IMR-90 (cell line): Measurements from ENCODE around the gene SLC22A12. TPM values are rescaled to one million over a fixed set of nuclear protein-coding genes. Genes with fewer than 3 reads are reported as not detected.

ENCODE experiments used
- ATAC-seq: fragments of 200-7000 bp; cut with Tn5 transposase; 2 replicates; pipeline ENCODE4 v1.9.1; 2020; ENCODE audit warnings: low read depth, mild to moderate bottlenecking, moderate library complexity
- BruUV-seq: library from RNA; stranded (reverse); fragments of 400-500 nt; replicated peaks from 2 replicates; lab custom pipeline; 2021; lab: Mats Ljungman, UMichigan
- CTCF ChIA-PET: fragments of 300-600 bp; formaldehyde crosslinking; extraction: SDS; loops from one replicate; lab custom pipeline; 2021; ENCODE audit warnings: antibody characterized with exemption; lab: Yijun Ruan, JAX
- POLR2A ChIA-PET: fragments of 300-600 bp; sonication (Branson Sonifier 250); formaldehyde crosslinking; loops from one replicate; lab custom pipeline; 2022; ENCODE audit warnings: antibody characterized with exemption; ENCODE audit not compliant: unreplicated experiment; lab: Charles Lee
- DNase-seq: peaks from one replicate; pipeline ENCODE4 v3.0.0; 2013
- H2AFZ ChIP-seq: replicated peaks from 2 replicates; pipeline ENCODE3; 2013; ENCODE audit warnings: low read length, mild to moderate bottlenecking; ENCODE audit not compliant: poor library complexity
- H2AK5ac ChIP-seq: 2 replicates; pipeline ENCODE4 v1.6.1; 2013; ENCODE audit warnings: low read depth, low read length, inconsistent platforms
- H2AK9ac ChIP-seq: replicated peaks from 2 replicates; pipeline ENCODE3; 2013; ENCODE audit warnings: mild to moderate bottlenecking, low read depth, low read length, moderate library complexity; ENCODE audit not compliant: poor library complexity
- H2BK120ac ChIP-seq: 2 replicates; pipeline ENCODE4 v1.6.1; 2013; ENCODE audit warnings: low read depth, low read length, inconsistent platforms
- H2BK15ac ChIP-seq: 3 replicates; pipeline ENCODE4 v1.6.1; 2013; ENCODE audit warnings: low read depth, low read length, inconsistent platforms
- H2BK20ac ChIP-seq: 2 replicates; pipeline ENCODE4 v1.6.1; 2013; ENCODE audit warnings: low read depth, mild to moderate bottlenecking, inconsistent platforms, low read length, moderate library complexity
- H2BK5ac ChIP-seq: 2 replicates; pipeline ENCODE4 v1.6.1; 2013; ENCODE audit warnings: mild to moderate bottlenecking, low read depth, low read length, inconsistent platforms; ENCODE audit not compliant: poor library complexity, severe bottlenecking
- H3K14ac ChIP-seq: replicated peaks from 2 replicates; pipeline ENCODE4 v1.6.1; 2013; ENCODE audit warnings: low read depth, low read length, inconsistent platforms
- H3K18ac ChIP-seq: 2 replicates; pipeline ENCODE4 v1.6.1; 2013; ENCODE audit warnings: low read depth, low read length, control low read depth
- H3K23ac ChIP-seq: 2 replicates; pipeline ENCODE4 v1.6.1; 2013; ENCODE audit warnings: low read depth, low read length, inconsistent platforms
- H3K27ac ChIP-seq: 2 replicates; pipeline ENCODE4 v1.5.1; 2013; ENCODE audit warnings: mild to moderate bottlenecking, control low read depth, low read length; ENCODE audit not compliant: insufficient read depth
- H3K27me3 ChIP-seq: 2 replicates; pipeline ENCODE4 v1.6.1; 2013; ENCODE audit warnings: low read length; ENCODE audit not compliant: control insufficient read depth, insufficient read depth
- H3K36me3 ChIP-seq: 2 replicates; pipeline ENCODE4 v1.6.1; 2013; ENCODE audit warnings: low read length, mixed read lengths; ENCODE audit not compliant: control insufficient read depth, insufficient read depth
- H3K4ac ChIP-seq: 2 replicates; pipeline ENCODE4 v1.6.1; 2013; ENCODE audit warnings: low read depth, low read length, inconsistent platforms
- H3K4me1 ChIP-seq: 2 replicates; pipeline ENCODE4 v1.6.1; 2013; ENCODE audit warnings: low read length, mixed read lengths; ENCODE audit not compliant: control insufficient read depth, insufficient read depth
- H3K4me2 ChIP-seq: 2 replicates; pipeline ENCODE4 v1.6.1; 2013; ENCODE audit warnings: low read depth, mild to moderate bottlenecking, control low read depth, low read length, moderate library complexity
- H3K4me3 ChIP-seq: 2 replicates; pipeline ENCODE4 v1.5.1; 2013; ENCODE audit warnings: low read depth, mild to moderate bottlenecking, control low read depth, low read length, moderate library complexity; ENCODE audit not compliant: insufficient read depth
- H3K56ac ChIP-seq: 2 replicates; pipeline ENCODE4 v1.6.1; 2013; ENCODE audit warnings: low read length, inconsistent platforms; ENCODE audit not compliant: insufficient read depth; ENCODE audit errors: extremely low read depth
- H3K79me1 ChIP-seq, 2 experiments: 2 replicates each; pipeline ENCODE4 v1.6.1; 2013; ENCODE audit warnings: low read length in 2 of 2, inconsistent platforms in 1 of 2, low read depth in 1 of 2
- H3K9ac ChIP-seq: 2 replicates; pipeline ENCODE4 v1.6.1; 2013; ENCODE audit warnings: low read depth, low read length, control low read depth
- H3K9me1 ChIP-seq: 2 replicates; pipeline ENCODE4 v1.6.1; 2013; ENCODE audit warnings: low read length, inconsistent platforms; ENCODE audit not compliant: insufficient read depth
- H3K9me3 ChIP-seq: 2 replicates; pipeline ENCODE4 v1.6.1; 2013; ENCODE audit warnings: low read length; ENCODE audit not compliant: control insufficient read depth, insufficient read depth
- H4K20me1 ChIP-seq: 2 replicates; pipeline ENCODE4 v1.6.1; 2013; ENCODE audit warnings: low read length, inconsistent platforms; ENCODE audit not compliant: insufficient read depth
- H4K5ac ChIP-seq: 2 replicates; pipeline ENCODE4 v1.6.1; 2013; ENCODE audit warnings: mild to moderate bottlenecking, low read depth, low read length, control low read depth
- H4K8ac ChIP-seq, 2 experiments: 2 replicates each; pipeline ENCODE4 v1.6.1; 2013; ENCODE audit warnings: low read depth in 2 of 2, low read length in 2 of 2, control low read depth in 1 of 2, inconsistent platforms in 1 of 2
- H4K91ac ChIP-seq: 2 replicates; pipeline ENCODE4 v1.6.1; 2013; ENCODE audit warnings: low read depth, low read length, inconsistent platforms; ENCODE audit not compliant: insufficient read depth
- CEBPB ChIP-seq: IDR thresholded peaks from 2 replicates; pipeline ENCODE4 v1.6.1; 2012; ENCODE audit warnings: low read depth, low read length, improper control_type of control experiment
- CHD1 ChIP-seq: IDR thresholded peaks from 2 replicates; pipeline ENCODE4 v1.6.1; 2012; ENCODE audit warnings: low read depth, low read length, improper control_type of control experiment
- WGBS, 2 experiments: methylation state at CpG; one replicate each; pipeline versions ENCODE4 v1.1.5 to v1.1.7; 2013; ENCODE audit warnings: missing lambda C conversion rate in 2 of 2; ENCODE audit not compliant: insufficient read length in 1 of 2; ENCODE audit errors: extremely low coverage in 2 of 2; 5-methylcytosine and 5-hydroxymethylcytosine counted together
- dilution Hi-C: fragments of 300-500 bp; cut with HindIII; formaldehyde crosslinking; loops from one replicate; pipeline ENCODE4 v1.14.3; 2018; ENCODE audit warnings: low sequenced_read_pairs; ENCODE audit not compliant: unreplicated experiment
- in situ Hi-C: fragments of 300-500 bp; cut with MboI; formaldehyde crosslinking; loops from 3 replicates; pipeline ENCODE4 v1.14.3; 2019; ENCODE audit warnings: low sequenced_read_pairs, inconsistent platforms, mixed read lengths
- intact Hi-C: fragments of 100-400 bp; cut with micrococcal nuclease; formaldehyde crosslinking; loops from 2 replicates; pipeline ENCODE4 v1.10.0; 2022
- polyA plus RNA-seq, 3 experiments: library from polyadenylated mRNA; depleted of rRNA; stranded (reverse); fragments of >200 nt; gene quantifications; 2 replicates each; pipeline ENCODE4 v1.2.3, GENCODE V29; 2012; ENCODE audit warnings: low replicate concordance in 1 of 3
- total RNA-seq: library from RNA; depleted of rRNA; stranded (reverse); fragments of >200 nt; gene quantifications from 2 replicates; pipeline ENCODE4 v1.2.3, GENCODE V29; 2012
- TF ChIP-seq, protein P1 (sequence below): conservative IDR thresholded peaks from 2 replicates; pipeline ENCODE4 v1.5.1; 2012; ENCODE audit warnings: mild to moderate bottlenecking, low read depth, low read length, improper control_type of control experiment

Gene SLC22A12
- total and polyA plus RNA-seq, 2 of the 4 experiments (the other 2 are of a cell fraction): not detected

DNA sequence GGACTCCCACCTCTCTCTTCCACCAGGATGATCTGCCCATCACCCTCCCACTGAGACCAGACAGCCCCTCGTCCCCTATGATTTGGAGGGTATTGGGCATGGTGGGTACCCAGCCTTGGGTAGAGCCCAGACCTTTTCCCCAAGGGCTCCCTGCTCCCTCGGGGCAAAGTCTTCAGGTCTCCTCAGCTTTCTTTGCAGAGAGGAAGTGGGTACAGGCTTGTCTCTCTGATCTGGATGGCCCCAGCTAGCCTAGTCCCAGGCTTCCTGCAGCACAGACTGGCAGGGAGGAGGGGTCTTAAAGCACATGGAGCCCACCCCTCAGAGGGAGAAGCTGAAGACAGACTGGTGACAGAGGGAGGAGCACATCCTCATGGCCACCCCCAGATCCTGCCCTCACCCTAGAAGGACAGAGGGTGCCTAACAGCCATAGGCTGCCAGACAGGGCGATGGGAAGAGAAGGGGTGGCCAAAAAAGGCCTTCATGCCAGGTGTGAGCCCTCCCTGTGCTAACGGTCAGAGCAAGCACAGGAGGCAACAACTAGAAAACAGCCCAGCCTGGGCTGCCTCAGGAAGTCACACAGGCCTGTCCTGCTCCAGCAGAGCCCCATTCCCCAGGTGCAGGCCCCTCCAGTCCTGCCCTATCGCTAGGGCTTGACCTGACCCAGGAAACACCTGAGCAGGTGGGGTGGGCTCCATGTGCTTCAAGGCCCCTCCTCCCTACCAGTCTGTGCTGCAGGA, 30.4 kb downstream of the SLC22A12 start:
- H3K27ac ChIP-seq: no peak overlapping the region

More for the DNA sequence above, 30.4 kb downstream of the SLC22A12 start:
- Histone ChIP-seq H3K56ac (no peak overlapping the region), H3K4me1 (no peaks in the 10 kb centered on the region), H2BK20ac (no peak overlapping the region), H3K36me3 (no peaks in the 10 kb centered on the region), H2AK5ac (no peak overlapping the region), H3K27me3 (peaks cover 39% of the 10 kb centered on the region), H2BK120ac (no peak overlapping the region), H2AFZ (no peak overlapping the region), H3K9ac (no peak overlapping the region), H3K4me2 (no peak overlapping the region), H3K4ac (no peak overlapping the region), H3K14ac (no peak overlapping the region), H4K8ac (no peak overlapping the region), H4K5ac (no peak overlapping the region), H4K20me1 (no peaks in the 10 kb centered on the region; the same call in 1 of the 2 replicates), H3K9me3 (no peaks in the 10 kb centered on the region), H4K91ac (no peak overlapping the region), H3K4me3 (no peak overlapping the region), H3K79me1 (no peaks in the 10 kb centered on the region), H3K9me1 (no peaks in the 10 kb centered on the region), H2AK9ac (peak overlapping the region; percentile 82), H3K23ac (no peak overlapping the region), H2BK15ac (no peak overlapping the region), H2BK5ac (no peak overlapping the region), H3K18ac (no peak overlapping the region)
- dilution Hi-C loops: no loop called here
- 60% methylated on average over 1 of the region's 5 CpGs; no CpG with 5 or more reads in 1 of the 2 experiments for WGBS, 2 experiments
- ChIA-PET POLR2A (no interaction called here), CTCF (no interaction called here)
- ATAC-seq: no peak
- BruUV-seq: no TSS peak
- TF ChIP-seq, protein P1, sequence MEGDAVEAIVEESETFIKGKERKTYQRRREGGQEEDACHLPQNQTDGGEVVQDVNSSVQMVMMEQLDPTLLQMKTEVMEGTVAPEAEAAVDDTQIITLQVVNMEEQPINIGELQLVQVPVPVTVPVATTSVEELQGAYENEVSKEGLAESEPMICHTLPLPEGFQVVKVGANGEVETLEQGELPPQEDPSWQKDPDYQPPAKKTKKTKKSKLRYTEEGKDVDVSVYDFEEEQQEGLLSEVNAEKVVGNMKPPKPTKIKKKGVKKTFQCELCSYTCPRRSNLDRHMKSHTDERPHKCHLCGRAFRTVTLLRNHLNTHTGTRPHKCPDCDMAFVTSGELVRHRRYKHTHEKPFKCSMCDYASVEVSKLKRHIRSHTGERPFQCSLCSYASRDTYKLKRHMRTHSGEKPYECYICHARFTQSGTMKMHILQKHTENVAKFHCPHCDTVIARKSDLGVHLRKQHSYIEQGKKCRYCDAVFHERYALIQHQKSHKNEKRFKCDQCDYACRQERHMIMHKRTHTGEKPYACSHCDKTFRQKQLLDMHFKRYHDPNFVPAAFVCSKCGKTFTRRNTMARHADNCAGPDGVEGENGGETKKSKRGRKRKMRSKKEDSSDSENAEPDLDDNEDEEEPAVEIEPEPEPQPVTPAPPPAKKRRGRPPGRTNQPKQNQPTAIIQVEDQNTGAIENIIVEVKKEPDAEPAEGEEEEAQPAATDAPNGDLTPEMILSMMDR: no peak
- no peak for TF ChIP-seq CEBPB
- TF ChIP-seq CHD1: no peak
- in situ Hi-C loops: no loop called here
- intact Hi-C loops: no loop called here
- DNase-seq: no peak
